GM18499 (cell line): ENCODE measurements around the gene CENPA.
"Not testable (repeated sequence)": the region's sequence is repeated elsewhere in the genome, so short reads cannot be mapped to it uniquely, and the experiment has no call there.

Source experiments
- ATAC-seq: cut with Tn5 transposase; IDR thresholded peaks from one replicate; pipeline ENCODE4 v1.9.1; 2021; ENCODE audit warnings: moderate number of reproducible peaks; ENCODE audit not compliant: insufficient read depth, unreplicated experiment

Gene CENPA

DNA sequence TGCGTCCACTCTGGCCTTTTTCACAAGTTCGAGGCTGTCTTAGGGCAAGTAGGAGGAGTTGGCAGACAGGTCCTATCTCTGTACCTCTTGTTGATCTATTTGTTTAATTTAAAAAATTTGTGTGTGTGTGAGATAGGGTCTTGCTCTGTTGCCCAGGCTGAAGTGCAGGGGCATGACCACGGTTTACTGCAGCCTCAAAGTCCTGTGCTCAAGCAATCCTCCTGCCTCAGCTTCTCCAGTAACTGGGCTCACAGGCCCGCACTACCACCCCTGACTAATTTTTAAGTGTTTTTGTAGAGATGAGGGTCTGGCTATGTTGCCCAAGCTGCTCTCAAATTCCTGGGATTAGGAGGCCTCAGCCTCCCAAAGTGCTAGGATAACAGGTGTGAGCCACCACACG lies 26.0 kb upstream of the CENPA start:
- no peak for ATAC-seq

DNA sequence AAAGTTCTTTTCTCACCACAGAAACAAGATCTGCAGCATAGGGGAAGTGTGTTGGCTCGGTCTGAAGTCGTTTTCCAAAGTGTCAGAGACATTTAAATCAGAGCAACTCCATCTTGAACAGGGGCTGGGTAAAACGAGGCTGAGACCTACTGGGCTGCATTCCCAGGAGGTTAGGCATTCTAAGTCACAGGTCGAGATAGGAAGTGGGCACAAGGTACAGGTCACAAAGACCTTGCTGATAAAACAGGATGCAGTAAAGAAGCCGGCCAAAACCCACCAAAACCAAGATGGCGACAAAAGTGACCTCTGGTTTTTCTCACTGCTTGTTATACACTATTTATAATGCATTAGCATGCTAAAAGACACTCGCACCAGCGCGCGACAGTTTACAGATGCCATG lies 24.9 kb upstream of the CENPA start:
- ATAC-seq = not testable (repeated sequence)

DNA sequence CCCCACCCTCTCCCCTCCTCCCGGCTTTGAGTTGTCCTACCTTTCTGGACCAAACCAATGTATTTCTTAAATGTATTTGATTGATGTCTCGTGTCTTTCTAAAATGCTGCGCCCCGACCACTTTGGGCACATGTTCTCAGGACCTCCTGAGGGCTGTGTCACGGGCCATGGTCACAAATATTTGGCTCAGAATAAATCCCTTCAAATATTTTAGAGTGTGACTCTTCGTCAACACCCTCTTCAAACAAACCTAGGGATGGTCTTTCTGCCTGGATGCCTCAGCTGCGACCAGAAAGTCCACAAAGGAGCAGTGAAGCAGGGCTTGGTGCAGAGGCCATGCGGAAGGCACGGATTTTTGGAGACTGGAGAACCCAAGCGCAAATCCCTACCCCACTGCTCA lies 22.8 kb upstream of the CENPA start:
- no peak for ATAC-seq

DNA sequence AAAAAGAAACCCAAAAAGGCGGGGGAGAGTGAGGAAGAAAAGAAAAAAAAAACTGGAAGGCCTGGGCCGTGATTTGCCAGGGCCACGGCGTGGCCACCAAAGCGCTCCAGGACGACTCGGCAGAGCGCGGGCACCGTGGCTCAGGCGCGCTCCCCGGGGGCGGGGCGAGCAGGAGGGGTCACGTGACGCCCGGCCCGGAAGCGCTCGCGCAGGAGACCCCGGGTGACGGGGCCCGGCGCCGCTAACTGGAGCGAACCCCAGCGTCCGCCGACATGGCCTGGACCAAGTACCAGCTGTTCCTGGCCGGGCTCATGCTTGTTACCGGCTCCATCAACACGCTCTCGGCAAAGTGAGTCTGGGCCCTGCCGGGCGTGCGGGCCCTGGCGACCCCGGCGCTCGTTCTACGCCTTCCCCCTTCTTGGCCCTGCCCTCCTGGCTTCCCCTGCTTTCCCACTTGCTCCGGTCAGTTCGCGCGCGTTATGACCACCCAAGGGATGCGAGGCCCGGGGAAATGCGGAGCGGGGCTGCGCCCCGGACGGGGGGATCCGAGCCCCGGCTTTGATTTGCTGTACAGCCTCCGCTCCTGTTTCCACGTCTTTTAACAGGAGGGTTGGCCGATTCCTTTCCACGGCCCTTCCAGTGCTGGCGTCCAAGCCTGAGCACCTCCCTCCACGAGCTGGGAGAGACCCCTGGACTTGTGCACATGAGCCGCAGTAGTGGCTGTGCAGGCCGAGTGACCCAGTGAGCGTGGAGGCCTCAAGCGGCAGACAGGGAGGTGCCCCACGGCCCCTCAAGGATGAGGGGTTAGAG lies 21.6 kb upstream of the CENPA start, which contains the start of gene SLC35F6:
Gene SLC35F6, plus strand, starts transcription at position 207 of the 810 bp plus-strand sequence. Its CDS starts 66 bp downstream, at position 273.
- ATAC-seq = no peak

DNA sequence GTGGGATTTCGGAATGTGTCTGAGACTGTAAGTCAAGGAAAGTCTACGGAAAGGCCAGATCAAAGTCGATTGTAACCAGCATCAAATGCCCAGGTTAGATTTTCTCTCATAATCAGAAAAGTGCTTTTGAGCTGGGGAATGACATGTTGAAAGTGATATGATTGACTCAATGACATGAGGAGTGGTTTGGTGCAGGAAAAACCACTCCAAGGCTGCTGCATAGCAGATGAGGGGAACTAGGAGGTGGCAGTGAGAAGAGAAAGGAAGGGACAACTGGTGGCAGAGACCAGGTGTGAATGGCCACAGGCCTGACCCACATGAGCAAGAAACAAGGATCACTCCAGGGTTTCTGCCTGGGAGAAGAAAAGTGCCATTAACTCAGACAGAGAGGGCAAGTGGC lies 20.9 kb upstream of the CENPA start:
- ATAC-seq = no peak

DNA sequence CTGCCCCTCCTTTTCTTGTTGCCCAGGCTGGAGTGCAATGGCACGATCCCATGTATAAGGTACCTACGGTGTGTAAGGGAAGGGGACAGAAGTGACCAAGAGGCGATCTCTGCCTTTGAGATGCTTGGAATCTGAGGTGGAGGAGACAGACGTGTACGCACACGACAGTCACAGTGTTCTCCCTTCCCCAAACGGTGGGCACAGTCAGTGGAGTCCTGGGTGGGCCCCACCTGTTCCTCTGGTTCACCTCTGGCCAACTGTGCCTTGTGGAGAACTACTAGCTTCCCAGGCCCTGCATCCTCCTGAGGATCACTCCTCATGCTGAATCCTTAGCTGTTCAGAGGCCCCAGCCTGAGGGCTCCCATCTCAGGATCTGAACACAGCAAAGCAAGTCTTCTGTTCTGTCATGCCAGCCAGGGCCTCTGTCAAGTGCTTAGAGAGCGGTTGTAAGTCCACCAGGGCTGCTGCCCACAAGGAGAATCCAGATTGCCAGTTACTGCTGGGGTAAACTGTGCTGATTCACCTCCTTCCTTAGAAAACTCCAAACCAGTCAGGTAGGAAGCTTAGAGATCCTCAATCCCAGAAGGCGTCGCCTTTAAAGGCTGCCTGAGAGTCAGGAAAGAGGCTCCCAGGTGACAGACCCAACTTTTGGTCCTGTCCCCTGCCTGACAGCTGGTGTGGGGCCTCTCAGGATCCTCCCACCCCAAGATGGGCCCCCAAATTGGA lies 20.2 kb upstream of the CENPA start:
- no peak for ATAC-seq

DNA sequence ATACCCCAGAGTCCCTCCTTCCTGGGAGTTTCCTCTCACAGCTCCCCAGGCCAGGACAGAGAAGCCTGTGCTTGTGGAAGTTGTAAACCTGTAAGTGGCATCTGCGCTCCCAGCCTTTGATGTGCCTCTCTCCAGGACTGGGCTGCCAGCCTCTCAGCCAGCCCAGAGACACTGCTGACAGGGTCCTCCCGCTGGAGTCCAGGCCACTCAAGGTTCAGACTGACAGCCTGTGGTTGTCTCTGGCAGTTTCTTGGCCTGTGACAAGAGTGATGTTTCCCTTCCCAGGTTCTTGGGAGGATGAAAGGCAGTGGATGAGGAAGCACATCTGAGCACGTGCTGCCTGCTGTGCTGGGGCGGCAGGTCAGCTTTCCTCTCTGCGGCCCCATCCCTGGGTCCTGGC lies 18.7 kb upstream of the CENPA start:
- ATAC-seq = no peak

DNA sequence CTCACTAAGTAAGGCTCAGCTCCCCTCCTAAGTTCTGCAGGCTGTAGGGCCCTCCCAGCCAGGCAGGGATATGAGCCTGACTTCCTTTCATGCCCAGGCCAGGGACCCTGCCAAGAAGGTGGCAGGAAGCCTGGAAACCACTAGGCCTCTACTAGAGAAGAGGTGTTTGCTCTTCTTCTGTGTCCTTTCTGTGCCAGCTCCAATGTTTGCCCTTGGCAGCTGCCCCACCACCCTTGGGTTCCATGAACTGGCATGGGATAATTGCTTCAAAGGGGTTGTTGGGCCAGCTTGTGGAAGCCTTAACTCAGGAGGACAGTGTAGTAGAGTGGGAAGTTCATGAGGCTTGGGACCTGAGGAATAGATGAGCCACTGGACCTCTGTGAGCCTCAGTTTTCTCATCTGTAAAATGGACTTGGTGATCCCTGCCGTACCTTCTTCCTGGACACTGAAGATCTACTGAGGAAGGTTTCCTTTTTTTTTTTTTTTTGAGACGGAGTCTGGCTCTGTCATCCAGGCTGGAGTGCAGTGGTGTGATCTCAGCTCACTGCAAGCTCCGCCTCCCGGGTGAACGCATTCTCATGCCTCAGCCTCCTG lies 17.9 kb upstream of the CENPA start:
- no peak for ATAC-seq

DNA sequence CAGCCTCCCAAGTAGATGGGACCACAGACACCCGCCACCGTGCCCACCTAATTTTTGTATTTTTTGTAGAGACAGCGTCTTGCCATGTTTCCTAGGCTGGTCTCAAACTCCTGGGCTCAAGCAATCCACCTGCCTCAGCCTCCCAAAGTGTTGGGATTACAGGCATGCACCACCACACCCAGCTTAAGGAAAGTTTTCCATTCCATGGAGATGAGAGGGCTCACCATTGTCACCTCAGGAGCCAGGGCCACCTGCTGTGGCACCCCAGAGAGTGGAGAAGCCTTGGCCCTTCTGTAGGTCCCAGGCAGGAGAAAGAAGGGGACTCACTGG lies 17.1 kb upstream of the CENPA start:
- ATAC-seq = no peak

DNA sequence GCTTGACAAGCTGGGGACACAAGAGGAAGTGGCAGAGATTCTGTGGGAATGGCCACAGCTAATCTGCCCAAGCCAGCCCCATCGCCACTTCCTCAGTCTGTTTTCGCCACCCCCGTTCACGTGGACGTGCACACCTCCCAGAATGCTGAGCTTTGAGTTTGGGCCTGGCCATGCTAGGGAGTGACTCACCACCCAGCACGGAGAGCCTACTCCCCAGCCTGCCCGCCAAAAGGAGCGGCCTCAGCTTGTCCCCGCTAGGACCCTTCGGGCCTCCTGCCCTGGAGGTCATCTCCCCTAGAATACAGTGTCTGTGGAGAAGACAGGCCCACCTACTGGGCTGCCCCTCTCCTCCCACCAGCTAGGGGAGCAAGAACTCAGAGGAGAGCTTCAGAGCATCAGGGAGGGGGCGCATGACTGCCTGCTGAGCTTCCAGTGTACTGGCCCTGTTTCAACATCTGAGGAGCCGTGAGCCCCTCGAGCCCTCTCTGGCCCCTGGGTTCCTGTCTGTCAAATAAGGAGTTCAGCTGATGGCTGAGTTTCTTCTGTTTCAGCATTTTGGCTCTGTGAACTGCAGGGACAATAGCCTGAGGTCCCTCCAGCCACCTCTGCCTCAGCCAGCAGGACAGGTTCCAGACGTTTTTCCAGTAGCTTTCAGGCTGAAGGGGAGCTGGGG lies 16.6 kb upstream of the CENPA start:
- ATAC-seq = no peak

DNA sequence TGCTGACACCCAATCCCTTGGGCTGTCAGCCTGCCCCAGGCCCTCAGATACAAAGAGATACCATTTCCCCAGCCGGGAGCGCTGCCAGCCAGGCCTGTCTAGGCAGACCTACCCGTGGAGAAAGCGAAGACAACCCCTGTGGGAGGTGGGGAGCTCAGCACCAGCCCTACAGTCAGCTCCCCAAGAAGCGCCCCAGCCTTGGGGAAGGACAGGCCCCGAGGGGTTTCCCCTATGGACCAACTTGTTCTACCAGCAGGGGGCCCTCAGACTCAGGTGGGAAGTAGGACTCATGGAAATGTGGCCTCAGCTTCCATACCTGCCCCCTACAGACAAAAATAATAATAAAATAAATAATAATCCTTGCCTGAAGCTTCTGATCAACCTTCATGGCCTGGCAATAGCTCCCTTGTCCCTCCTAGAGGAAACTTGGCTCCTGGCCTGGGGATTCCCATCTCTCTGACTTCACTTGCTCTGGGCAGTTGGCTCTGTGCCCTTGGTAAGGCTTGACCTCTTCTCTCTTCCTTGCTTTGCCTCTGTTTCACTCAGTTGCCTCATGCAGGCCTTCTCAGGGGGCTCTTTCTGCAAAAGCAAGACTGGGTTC lies 14.8 kb upstream of the CENPA start:
- no peak for ATAC-seq

DNA sequence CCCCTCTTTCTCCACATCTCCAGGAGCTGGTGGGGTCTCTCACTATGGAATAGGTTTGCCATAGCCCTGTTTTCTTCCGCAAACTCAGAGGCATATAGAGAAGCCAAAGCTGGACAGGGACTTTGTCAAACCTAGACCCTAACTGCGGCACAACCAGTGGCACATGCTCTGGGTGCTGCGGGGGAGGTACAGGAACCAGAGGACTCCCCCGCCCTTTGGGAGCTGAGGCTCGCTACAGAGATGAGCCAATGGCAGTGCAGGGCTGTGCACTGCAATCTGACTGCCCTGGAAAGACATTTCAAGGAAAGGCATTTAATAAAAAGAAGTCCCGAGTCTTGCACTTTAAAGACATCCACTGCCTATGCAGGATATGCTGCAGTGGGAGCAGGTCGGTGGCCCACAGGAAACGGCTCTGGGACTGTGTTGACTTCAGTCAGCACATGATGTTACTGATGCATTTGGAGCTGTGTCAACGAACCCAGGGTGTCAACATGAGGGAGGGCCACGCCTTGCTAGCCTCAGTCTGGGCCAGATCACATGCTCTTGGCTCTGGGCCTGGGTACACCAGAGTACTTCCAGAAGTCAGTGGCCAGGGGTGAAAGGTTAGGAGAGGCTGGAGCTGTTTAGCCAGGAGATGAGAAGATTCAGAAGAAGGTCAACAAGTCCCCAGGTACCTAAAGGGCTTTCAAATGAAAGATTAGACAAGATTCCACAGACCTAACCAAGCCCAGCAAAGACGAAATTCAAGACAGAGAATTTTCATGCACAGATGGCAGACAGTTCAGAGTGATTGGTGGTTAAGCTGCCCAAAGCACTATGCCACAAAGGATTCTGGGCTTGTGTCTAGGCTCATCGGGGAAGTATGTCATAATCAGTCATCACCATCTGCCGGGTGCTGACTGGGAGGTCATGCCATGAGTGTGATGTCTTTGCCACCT lies 13.5 kb upstream of the CENPA start:
- no peak for ATAC-seq

DNA sequence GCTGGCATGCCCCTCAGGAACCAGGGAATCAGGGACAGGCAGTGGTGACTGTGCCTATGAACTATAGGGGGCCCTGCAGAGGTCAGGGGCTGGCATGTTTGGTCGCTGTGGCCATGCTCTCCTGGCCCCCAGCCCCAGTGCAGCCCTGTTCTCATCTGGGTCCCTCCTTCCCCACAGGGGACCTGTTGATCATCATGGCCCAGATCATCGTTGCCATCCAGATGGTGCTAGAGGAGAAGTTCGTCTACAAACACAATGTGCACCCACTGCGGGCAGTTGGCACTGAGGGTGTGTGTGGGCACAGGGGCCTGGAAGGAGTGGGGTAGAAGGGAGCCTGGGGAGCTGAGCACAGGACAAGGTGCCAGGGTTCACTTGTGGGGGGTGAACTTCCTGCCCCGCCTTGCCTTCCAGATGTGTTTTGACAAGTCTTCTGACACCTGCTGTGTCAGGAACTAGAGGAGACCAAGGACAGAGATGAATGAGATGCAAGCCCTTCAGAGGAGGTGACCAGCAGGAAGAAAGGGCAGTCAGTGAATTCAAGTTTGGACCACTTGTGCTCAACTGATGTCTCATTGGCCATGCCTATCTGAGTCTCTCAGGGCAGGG lies 9.6 kb upstream of the CENPA start:
- ATAC-seq = no peak

DNA sequence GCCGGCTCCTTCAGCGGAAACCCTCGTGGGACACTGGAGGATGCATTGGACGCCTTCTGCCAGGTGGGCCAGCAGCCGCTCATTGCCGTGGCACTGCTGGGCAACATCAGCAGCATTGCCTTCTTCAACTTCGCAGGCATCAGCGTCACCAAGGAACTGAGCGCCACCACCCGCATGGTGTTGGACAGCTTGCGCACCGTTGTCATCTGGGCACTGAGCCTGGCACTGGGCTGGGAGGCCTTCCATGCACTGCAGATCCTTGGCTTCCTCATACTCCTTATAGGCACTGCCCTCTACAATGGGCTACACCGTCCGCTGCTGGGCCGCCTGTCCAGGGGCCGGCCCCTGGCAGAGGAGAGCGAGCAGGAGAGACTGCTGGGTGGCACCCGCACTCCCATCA lies 7.8 kb upstream of the CENPA start:
- ATAC-seq = no peak

DNA sequence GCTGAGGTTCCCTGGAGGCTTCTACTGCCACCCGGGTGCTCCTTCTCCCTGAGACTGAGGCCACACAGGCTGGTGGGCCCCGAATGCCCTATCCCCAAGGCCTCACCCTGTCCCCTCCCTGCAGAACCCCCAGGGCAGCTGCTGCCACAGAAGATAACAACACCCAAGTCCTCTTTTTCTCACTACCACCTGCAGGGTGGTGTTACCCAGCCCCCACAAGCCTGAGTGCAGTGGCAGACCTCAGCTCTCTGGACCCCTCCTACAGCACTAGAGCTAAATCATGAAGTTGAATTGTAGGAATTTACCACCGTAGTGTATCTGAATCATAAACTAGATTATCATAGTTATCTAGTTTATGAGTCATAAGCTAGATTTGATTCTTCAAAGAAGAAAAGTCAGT lies 7.3 kb upstream of the CENPA start:
- no peak for ATAC-seq

DNA sequence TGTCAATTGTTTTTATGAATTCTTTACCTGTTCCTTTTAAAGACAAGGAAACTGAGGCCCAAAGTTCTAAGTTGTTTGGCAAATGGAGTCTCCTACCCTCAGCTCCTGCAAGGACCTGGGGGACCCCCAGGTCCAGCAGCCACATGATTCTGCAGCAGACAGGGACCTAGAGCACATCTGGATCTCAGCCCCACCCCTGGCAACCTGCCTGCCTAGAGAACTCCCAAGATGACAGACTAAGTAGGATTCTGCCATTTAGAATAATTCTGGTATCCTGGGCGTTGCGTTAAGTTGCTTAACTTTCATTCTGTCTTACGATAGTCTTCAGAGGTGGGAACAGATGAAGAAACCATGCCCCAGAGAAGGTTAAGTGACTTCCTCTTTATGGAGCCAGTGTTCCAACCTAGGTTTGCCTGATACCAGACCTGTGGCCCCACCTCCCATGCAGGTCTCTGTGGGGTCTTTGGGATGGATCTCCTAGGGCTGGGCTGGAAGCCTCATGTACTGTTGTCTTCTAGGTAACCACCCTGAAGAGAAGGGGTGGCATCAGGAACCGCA lies 5.6 kb upstream of the CENPA start:
- ATAC-seq = no peak

DNA sequence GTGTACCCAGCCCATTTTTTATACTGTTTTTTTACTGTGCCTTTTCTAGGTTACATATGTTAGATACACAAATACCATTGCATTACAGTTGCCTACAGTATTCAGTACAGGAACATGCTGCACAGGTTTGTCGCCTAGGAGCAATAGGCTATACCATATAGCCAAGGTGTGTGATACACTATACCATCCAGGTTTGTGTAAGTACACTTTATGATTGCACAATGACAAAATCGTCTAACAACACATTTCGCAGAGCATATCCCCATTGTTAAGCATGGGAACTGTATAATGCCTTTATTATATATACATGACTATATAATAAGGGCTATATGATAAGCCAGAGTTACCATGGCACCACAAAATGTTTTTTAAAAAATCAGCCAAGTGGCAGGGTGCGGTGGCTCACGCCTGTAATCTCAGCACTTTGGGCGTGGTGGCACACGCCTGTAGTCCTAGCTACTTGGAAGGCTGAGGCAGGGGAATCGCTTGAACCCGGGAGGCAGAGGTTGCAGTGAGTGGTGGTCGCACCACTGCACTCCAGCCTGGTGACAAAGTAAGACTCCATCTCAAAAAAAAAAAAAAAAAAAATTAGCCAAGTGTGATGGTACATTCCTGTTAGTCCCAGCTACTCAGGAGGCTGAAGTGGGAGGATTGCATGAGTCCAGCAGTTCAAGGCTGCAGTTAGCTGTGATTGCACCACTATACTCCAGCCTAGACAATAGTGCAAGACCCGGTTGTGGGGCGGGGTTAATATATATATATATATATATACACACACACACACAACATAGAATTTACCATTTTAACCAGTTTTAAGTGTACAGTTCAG lies 2.8 kb upstream of the CENPA start:
- ATAC-seq = no peak
